Activated B cell treated with CpG ODN at 0.5 μM for 24 hours (primary cell): ENCODE data around the gene BNIP2. TPM values are rescaled to one million over a fixed set of nuclear protein-coding genes. Genes with fewer than 3 reads are reported as not detected.

ENCODE experiments used
- ATAC-seq: fragments of 200-7000 bp; cut with Tn5 transposase; one replicate; pipeline ENCODE4 v1.10.0; 2021; ENCODE audit warnings: low read depth, mild to moderate bottlenecking, moderate library complexity
- CTCF ChIA-PET: fragments of 350-600 bp; sonication (Branson Sonifier 250); formaldehyde crosslinking; loops from one replicate; lab custom pipeline; 2021; ENCODE audit warnings: antibody characterized with exemption; lab: Charles Lee
- POLR2A ChIA-PET: fragments of 350-600 bp; sonication (Branson Sonifier 250); formaldehyde crosslinking; loops from one replicate; lab custom pipeline; 2021; ENCODE audit warnings: antibody characterized with exemption; lab: Charles Lee
- DNase-seq: peaks from one replicate; pipeline ENCODE4 v3.0.0; 2022
- H3K27ac Mint-ChIP-seq: one replicate; pipeline ENCODE4 v1.8.0; 2020; ENCODE audit warnings: mixed read lengths
- H3K27me3 Mint-ChIP-seq: one replicate; pipeline ENCODE4 v1.8.0; 2021; ENCODE audit warnings: mixed read lengths
- H3K36me3 Mint-ChIP-seq: one replicate; pipeline ENCODE4 v1.8.0; 2021; ENCODE audit warnings: low read depth, mixed read lengths
- H3K4me1 Mint-ChIP-seq: one replicate; pipeline ENCODE4 v1.8.0; 2021; ENCODE audit warnings: mixed read lengths
- H3K4me3 Mint-ChIP-seq: one replicate; pipeline ENCODE4 v1.8.0; 2020; ENCODE audit warnings: mild to moderate bottlenecking, mixed read lengths
- H3K9me3 Mint-ChIP-seq: one replicate; pipeline ENCODE4 v1.8.0; 2020; ENCODE audit warnings: mixed read lengths
- CTCF ChIP-seq: fragments of 200-600 bp; IDR thresholded peaks from one replicate; pipeline ENCODE4 v1.8.0; 2022; ENCODE audit warnings: antibody characterized with exemption, mild to moderate bottlenecking
- intact Hi-C: fragments of 100-400 bp; cut with micrococcal nuclease; formaldehyde crosslinking; loops from one replicate; pipeline ENCODE4 v1.15.1; 2024
- total RNA-seq: library from RNA; stranded (reverse); gene quantifications from 2 replicates; pipeline ENCODE4 v1.2.3, GENCODE V29; 2022

BNIP2 gene
- total RNA-seq, 1 donor from 2014 or later: 82.9 TPM

DNA sequence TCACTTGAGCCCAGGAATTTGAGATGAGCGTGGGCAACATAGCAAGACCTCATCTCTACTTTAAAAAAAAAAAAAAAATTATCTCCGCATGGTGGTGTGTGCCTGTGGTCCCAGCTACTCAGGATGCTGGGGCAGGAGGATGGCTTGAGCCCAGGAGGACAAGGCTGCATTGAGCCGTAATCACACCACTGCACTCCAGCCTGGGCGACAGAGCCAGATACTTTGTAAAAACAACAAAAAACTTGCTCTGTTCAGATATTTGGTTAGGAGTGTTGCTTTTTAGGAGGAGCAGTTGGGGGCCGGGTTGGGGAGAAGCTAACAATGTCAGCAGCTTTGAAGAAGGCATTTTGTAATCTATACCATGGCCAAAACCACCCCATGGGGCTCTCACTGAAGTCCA lies 73.5 kb downstream of the BNIP2 start:
- intact Hi-C loops: loop anchor here (1.0 kb wide), 1 partner anchor 42 kb away; the partner anchor contains the start of gene GTF2A2
- no peak for TF ChIP-seq CTCF
- no peak overlapping the region for H3K4me3 Mint-ChIP-seq
- peaks cover 25% of the 10 kb centered on the region for H3K27me3 Mint-ChIP-seq
- CTCF ChIA-PET: interaction anchor here (1.0 to 1.5 kb wide), 2 partner anchors 9 to 83 kb away, joined by 3 to 4 read pairs; no protein-coding TSS in a partner anchor
- H3K27ac Mint-ChIP-seq: no peak overlapping the region
- ATAC-seq (no peak), DNase-seq (no peak)
- no peaks in the 10 kb centered on the region for H3K36me3 Mint-ChIP-seq
- POLR2A ChIA-PET: no interaction called here
- H3K9me3 Mint-ChIP-seq: no peaks in the 10 kb centered on the region
- peaks cover 19% of the 10 kb centered on the region for H3K4me1 Mint-ChIP-seq

- H3K4me3 Mint-ChIP-seq: no peak overlapping the region
- intact Hi-C loops: no loop called here
- H3K36me3 Mint-ChIP-seq: no peaks in the 10 kb centered on the region
- peaks cover 19% of the 10 kb centered on the region for H3K27me3 Mint-ChIP-seq
- TF ChIP-seq CTCF: no peak
- no peak overlapping the region for H3K27ac Mint-ChIP-seq
- no peak for ATAC-seq
- POLR2A ChIA-PET: interaction anchor here (1.1 kb wide), 1 partner anchor 75 kb away, joined by 3 read pairs; the partner anchor contains the start of gene BNIP2
- no peaks in the 10 kb centered on the region for H3K9me3 Mint-ChIP-seq
- peaks cover 19% of the 10 kb centered on the region for H3K4me1 Mint-ChIP-seq
- no peak for DNase-seq
- CTCF ChIA-PET: no interaction called here
These were observed 75.0 kb downstream of the BNIP2 start for GRCh38 chr15:59614153-59614552.

DNA sequence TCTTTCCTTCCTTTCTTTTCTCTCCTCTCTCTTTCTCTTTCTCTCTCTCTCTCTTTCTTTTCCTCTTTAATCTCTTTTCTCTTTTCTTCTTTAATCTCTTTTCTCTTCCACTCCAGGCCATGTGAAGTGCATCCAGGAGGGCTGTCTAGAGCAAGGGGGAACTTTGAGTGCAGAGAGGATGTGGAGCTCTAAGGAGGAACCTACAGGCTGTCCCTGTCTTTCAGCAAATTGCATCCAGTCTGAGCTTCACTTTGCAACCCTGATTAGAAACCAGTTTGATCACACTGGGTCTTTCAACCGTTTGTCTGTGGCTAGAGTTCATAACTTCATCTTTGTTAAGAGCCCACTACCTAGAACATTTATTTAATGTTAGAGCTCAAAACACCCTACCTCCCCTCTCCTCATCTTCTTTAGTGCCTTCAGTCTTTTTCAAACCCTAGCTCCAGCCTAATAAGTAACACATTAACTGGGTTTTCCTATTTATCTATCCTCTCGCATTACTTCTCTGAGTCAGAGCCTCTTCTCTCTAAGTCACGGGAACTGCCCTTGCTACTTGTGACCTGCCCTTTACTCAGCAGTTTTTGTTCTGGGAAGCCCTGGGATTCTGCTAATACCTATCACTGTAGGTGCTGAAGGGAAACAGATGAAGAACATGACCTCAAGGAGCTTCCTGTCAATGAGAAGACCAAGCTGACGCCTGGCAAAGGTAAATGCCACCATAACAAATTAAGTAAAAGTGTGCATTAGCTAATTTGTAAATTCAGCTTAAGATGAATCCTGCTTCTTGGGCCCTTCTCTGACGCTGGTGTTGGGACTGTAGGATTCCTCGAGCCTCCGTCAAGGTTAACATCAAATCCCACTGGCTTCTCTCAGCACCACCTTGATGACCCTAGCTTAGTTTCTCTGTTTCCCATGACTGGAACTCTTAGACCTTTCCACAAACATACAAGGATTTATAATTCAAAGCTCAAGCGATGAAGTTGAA lies 77.6 kb downstream of the BNIP2 start, which contains the start of gene GCNT3:
TSS of gene GCNT3 (plus strand) at position 508 of the 985 bp plus-strand sequence. CDS start 6,456 bp downstream, outside the sequence.
- Mint-ChIP-seq H3K27me3 (peaks cover 11% of the 10 kb centered on the region), H3K4me1 (peaks cover 19% of the 10 kb centered on the region), H3K27ac (no peak within 1 kb of the TSS), H3K36me3 (no peaks in the 10 kb centered on the region), H3K4me3 (no peak within 1 kb of the TSS), H3K9me3 (no peaks in the 10 kb centered on the region)
- ChIA-PET CTCF (interaction anchor here (1.6 kb wide), 1 partner anchor 79 kb away, joined by 4 read pairs; no protein-coding TSS in a partner anchor), POLR2A (no interaction called here)
- DNase-seq (no peak), ATAC-seq (no peak)
- intact Hi-C loops: no loop called here
- TF ChIP-seq CTCF: no peak

GRCh38 chr15:59609730-59610712 lies 79.1 kb downstream of the BNIP2 start:
- Mint-ChIP-seq H3K27me3 (peaks cover 14% of the 10 kb centered on the region), H3K27ac (no peak overlapping the region)
- POLR2A ChIA-PET: interaction anchor here (0.7 kb wide), 1 partner anchor 628 kb away, joined by 7 read pairs; no protein-coding TSS in a partner anchor

More at GRCh38 chr15:59609730-59610712, 79.1 kb downstream of the BNIP2 start:
- no peaks in the 10 kb centered on the region for H3K36me3 Mint-ChIP-seq
- intact Hi-C loops: no loop called here
- DNase-seq (no peak), ATAC-seq (no peak)
- H3K4me1 Mint-ChIP-seq: peaks cover 10% of the 10 kb centered on the region
- no peak for TF ChIP-seq CTCF
- no peaks in the 10 kb centered on the region for H3K9me3 Mint-ChIP-seq
- CTCF ChIA-PET: no interaction called here
- H3K4me3 Mint-ChIP-seq: no peak overlapping the region

Other genes starting within 250 kb of the BNIP2 start
- gene GCNT3, start 77.5 kb downstream of the BNIP2 start, total RNA-seq: not detected in 2 replicates
- 77.4 and 95.2 TPM in 2 replicates for gene GTF2A2, start 31.8 kb downstream of the BNIP2 start, total RNA-seq